Fibroblast of peridontal ligament (primary cell): Measurements from ENCODE around the gene SLIT3.
"Not testable (repeated sequence)": the region's sequence is repeated elsewhere in the genome, so short reads cannot be mapped to it uniquely, and the experiment has no call there.

Experiments
- DNase-seq: peaks from one replicate; pipeline ENCODE4 v3.0.0-alpha.2; 2010; ENCODE audit errors: extremely low read depth

Gene SLIT3

GRCh38 chr5:169221519-169221918 is 79.4 kb downstream of the SLIT3 start:
- DNase-seq = no peak

DNA sequence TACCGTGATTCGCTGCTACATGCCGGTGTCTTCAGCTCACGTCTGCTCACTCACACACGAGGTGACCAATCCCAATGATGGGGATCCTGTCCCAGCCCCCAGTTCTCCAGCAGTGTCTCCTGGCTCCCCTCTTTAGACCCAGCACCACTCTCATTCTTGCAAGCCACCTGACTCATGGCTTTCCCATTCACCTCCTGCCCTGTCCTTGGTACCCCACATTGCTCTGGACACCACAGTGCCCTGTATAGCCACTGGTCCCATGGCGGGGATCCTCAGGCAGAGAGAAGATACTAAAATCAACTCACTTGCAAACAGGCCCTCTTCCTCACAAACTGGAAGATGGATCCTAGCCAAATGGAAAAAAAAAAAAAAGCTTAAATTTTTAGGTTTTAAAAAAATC is 81.0 kb downstream of the SLIT3 start:
- no peak for DNase-seq

DNA sequence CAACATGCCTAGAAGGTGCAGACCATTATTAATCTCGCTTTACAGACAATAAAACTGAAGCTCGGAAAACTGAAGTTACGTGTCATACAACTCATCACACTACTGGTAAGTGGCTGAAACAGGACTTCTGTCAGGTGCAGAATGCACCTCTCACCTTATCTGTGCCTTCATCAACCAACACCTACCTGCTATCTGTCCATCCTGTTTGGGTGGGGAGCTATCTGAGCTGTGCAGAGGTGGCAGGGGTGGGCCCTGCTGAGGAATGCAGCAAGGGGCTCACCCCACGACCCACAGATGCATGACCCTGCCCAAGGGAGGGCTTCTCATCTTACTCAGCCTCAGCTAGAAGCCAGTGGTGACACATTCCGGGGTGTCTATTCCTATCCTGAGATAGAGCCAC is 81.6 kb downstream of the SLIT3 start:
- DNase-seq = no peak

- no peak for DNase-seq
Observed at GRCh38 chr5:169218861-169219260, 82.1 kb downstream of the SLIT3 start.

DNA sequence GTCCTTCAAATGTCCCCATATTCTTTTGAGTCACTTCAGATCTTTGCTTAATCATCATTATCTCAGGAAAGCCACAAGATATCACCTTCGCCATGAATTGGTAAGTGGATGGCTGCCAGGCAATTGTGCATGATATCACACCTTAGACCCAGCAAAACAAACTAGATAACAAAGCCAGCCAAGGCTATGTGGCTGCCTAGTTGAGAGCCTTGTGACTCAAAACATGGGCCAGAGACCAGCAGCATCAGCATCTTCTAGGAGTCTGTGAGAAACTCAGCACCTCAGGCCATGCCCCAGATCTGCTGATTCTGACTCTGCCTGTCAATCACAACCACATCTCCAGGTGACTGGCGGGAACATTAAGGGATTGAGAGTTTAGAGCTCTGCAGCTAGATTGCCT is 82.8 kb downstream of the SLIT3 start:
- no peak for DNase-seq

- DNase-seq = no peak
Observed at GRCh38 chr5:169216866-169217265, 84.1 kb downstream of the SLIT3 start.

GRCh38 chr5:169213479-169213878 is 87.5 kb downstream of the SLIT3 start:
- DNase-seq = peak; percentile 38

DNA sequence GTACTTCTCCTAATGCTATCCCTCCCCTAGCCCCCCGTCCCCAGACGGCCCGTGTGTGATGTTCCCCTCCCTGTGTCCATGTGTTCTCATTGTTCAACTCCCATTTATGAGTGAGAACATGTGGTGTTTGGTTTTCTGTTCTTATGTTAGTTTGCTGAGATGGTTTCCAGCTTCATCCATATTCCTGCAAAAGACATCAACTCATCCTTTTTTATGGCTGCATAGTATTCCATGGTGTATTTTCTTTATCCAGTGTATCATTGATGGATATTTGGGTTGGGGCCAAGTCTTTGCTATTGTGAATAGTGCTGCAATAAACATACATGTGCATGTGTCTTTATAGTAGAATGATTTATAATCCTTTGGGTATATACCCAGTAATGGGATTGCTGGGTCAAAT is 89.2 kb downstream of the SLIT3 start:
- DNase-seq = not testable (repeated sequence)

DNA sequence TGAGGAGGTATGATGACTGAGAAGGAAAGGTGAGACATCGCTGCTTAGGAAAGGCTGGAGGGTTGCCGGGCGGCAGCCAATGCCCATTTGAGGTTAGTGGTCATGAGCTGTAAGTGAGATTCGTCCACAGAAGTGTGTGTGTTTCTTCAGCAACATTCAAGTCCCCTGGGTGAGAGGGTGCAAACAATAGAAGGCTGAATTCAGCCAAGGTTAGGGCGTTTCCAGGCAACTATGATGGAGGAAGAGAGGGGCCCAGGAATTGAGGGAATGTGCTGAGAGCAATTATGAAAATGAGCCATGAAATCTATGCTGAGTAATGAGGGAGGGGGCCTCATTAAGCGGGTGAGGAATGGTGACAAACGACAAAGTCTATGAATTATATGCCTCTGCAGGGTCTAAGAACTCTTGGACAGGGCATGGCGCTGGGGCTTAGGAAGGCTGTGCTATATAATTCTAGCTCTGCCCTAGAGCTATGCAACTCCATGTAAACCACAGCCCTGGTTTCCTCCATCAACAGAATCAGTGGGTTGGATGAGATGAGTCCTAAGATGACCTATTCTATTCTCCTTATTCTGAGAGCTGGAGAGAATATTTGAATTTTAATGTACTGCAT is 96.0 kb downstream of the SLIT3 start:
- DNase-seq = no peak

DNA sequence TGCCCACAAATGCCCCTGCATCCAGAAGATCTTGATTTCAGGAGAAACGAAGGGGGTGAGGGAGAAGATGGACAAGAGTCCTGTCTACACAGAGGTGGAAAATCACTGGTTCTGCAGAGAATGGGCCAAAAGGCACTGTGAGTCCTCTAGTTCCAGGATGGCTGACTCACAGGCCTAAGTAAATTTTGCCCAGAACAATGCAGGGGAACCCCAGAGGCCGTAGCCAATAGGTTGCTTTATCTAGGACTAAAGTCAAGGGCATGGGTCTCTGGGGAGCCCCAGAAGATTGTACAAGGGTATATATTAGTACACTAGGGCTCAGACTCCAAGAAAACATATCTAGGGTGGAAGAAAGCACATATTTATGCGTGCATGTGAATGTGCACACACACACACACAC is 98.0 kb downstream of the SLIT3 start:
- DNase-seq = peak; percentile 39

DNA sequence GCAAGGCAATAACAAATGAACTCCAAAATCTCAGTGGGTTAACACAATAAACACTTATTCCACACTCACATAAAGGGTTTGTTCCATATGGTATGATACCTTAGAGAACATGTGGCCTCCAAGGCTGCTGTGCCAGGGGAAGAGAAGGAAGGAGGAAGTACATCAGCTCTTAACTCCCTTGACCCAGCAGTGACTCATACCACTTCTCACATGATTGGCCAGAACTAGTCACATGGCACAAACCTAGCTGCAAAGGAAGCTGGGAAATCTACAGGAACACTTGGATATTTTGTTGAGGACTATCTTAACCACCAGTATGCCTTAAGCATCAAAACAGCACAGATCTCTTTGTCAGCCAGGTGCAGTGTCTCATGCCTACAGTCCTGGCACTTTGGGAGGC is 99.3 kb downstream of the SLIT3 start:
- no peak for DNase-seq

DNA sequence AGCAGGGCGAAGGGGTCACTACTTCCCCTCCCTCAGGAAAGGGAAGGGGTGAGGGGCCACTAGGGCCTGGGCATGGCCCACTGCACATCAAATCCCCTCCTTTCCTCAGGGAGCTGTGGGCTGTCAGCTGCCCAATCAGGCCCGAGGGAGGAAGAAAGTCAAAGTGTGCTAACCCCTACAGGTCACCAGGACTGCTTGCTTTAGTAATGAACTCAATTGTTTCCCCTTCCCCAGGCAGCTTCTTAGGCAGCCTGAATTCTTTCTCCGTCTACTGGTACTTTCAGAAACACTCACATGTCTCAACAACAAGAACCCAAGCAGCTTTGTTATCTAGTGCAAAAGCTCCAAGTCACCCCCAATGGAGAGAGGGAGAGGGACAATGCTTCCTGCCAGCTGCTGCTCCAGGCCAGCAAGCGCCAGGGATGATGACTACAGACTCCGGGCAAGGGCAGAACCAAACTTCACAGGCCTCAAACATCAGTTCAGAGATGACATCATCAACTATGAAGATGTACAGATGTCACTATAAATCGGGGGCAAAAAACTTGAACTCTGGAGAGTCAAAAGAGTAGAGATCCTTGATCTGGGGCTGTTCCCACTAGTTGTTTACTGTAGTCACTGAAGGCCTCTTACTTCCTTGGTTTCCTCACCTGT is 100.7 kb downstream of the SLIT3 start:
- DNase-seq = no peak

GRCh38 chr5:169197343-169197742 is 103.6 kb downstream of the SLIT3 start:
- DNase-seq = no peak

- no peak for DNase-seq
Observed at GRCh38 chr5:169196059-169196458, 104.9 kb downstream of the SLIT3 start.

GRCh38 chr5:169195601-169196000 is 105.3 kb downstream of the SLIT3 start:
- DNase-seq = no peak

DNA sequence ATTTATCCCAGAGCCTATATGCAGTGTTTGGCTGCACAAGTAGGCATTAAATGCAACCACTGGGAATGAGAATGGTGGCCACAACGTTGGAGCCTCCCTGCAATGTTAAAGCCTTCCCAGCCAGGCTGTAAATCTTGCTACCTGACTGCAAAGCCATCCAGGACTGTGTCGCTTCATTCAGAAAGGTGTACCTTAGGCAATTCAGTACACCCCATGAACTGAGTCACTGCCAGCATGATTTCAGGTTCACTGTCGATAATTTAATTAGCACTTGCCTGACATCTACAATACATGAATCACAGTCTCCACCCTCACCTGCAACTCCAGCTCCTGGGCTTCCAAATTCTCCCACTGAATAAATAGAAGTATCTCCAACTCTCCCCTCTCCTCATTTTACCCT is 108.4 kb downstream of the SLIT3 start:
- DNase-seq = no peak

GRCh38 chr5:169190849-169191248 is 110.1 kb downstream of the SLIT3 start:
- peak; percentile 69 for DNase-seq

DNA sequence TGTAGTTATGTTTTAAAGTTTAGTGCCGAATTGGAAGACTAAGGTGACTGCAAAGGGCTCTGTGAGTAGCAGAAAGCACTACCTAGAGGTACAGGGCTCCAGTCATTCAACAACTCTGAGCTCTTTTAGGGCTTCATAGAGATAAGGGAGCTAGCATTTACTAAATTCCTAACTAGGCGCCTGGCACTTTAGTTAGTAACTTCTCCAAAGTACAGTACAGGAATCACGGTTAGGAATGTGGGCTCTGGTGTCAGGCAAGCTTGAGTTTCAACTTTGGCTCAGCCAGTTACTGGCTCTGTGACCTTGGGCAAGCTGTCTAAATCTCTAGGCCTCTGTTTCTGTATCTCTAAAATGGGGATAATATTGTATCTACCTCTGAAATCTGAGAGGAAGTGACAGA is 115.3 kb downstream of the SLIT3 start:
- DNase-seq = no peak

GRCh38 chr5:169183576-169183975 is 117.4 kb downstream of the SLIT3 start:
- DNase-seq = peak; percentile 91

GRCh38 chr5:169182797-169183196 is 118.1 kb downstream of the SLIT3 start:
- no peak for DNase-seq

DNA sequence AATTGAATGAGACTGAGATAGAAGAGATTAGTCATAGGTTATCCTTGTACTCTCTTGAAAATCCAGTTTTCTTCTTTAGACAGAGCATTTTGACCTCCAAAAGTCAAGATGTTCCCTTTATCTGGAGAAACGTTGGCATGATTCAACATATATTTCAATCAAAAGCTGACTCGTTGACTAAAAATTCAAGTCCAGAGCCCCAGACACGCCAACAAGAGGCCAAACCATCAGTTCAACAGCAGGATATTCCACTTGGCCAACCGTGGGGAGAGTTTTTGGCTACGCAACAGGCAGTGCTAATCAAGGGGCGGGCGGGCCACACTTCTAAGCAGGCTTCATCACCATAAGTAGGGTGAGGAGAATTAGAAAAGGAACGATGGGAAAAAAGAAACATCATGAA is 119.1 kb downstream of the SLIT3 start:
- peak; percentile 45 for DNase-seq

GRCh38 chr5:169178754-169179153 is 122.2 kb downstream of the SLIT3 start:
- DNase-seq = no peak

DNA sequence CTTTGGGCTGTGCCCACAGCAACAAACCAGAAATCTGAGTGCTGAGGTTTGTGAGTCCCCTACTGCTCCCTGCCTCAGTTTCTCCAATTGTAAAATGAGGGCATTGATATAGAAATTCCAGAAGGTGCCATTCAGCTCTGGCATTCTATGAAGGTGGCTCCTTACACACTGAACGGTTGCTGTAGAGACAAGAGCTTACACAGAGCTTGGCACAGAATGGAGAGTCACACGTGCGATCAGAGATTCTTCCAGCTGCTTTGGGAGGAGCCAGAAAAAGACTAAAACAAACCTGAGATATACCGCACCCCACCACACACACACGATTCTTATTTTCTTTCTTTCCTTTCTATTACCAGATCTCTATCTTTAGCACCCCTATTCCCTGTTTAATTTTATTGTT is 122.7 kb downstream of the SLIT3 start:
- DNase-seq = no peak
